ENCODE measurements around the gene LINGO1. TPM values are rescaled to one million over a fixed set of nuclear protein-coding genes. Genes with fewer than 3 reads are reported as not detected.

Gene LINGO1
- total RNA-seq, 1 donor from 2014 or later: 18.3 TPM

GRCh38 chr15:77580996-77581682 is 51.6 kb downstream of the LINGO1 start:
- Histone ChIP-seq H3K27me3 (no peaks in the 10 kb centered on the region), H3K36me3 (no peaks in the 10 kb centered on the region), H3K4me3 (no peak overlapping the region), H3K4me1 (no peaks in the 10 kb centered on the region), H3K9me3 (no peaks in the 10 kb centered on the region), H3K27ac (no peak overlapping the region)
- no peak for TF ChIP-seq CTCF (IDR thresholded peaks at IDR 0.05)
- no peak for DNase-seq (ENCODE audit: low spot score in 2 of 2)
- intact Hi-C loops (cut with DNase I): no loop called here

GRCh38 chr15:77579498-77580188 is 53.1 kb downstream of the LINGO1 start:
- no peak overlapping the region for H3K4me3 ChIP-seq
- no peaks in the 10 kb centered on the region for H3K4me1 ChIP-seq
- no peak overlapping the region for H3K27ac ChIP-seq
- no peak for TF ChIP-seq CTCF (IDR thresholded peaks at IDR 0.05)
- intact Hi-C loops (cut with DNase I): no loop called here
- H3K9me3 ChIP-seq: no peaks in the 10 kb centered on the region
- no peaks in the 10 kb centered on the region for H3K27me3 ChIP-seq
- H3K36me3 ChIP-seq: no peaks in the 10 kb centered on the region
- DNase-seq (ENCODE audit: low spot score in 2 of 2): no peak

- Histone ChIP-seq H3K27ac (no peak overlapping the region), H3K36me3 (no peaks in the 10 kb centered on the region)
- intact Hi-C loops (cut with DNase I): no loop called here
These were observed 53.9 kb downstream of the LINGO1 start for GRCh38 chr15:77578641-77579372.

GRCh38 chr15:77577366-77577950 is 55.3 kb downstream of the LINGO1 start:
- no peak for DNase-seq (ENCODE audit: low spot score in 2 of 2)
- H3K4me1 ChIP-seq: no peaks in the 10 kb centered on the region
- intact Hi-C loops (cut with DNase I): no loop called here
- no peaks in the 10 kb centered on the region for H3K27me3 ChIP-seq
- no peak overlapping the region for H3K4me3 ChIP-seq
- no peak overlapping the region for H3K27ac ChIP-seq
- H3K36me3 ChIP-seq: no peaks in the 10 kb centered on the region
- no peak for TF ChIP-seq CTCF (IDR thresholded peaks at IDR 0.05)
- no peaks in the 10 kb centered on the region for H3K9me3 ChIP-seq

More at GRCh38 chr15:77578641-77579372, 53.9 kb downstream of the LINGO1 start:
- Histone ChIP-seq H3K4me3 (no peak overlapping the region), H3K27me3 (no peaks in the 10 kb centered on the region), H3K9me3 (no peaks in the 10 kb centered on the region), H3K4me1 (no peaks in the 10 kb centered on the region)
- no peak for DNase-seq (ENCODE audit: low spot score in 2 of 2)
- no peak for TF ChIP-seq CTCF (IDR thresholded peaks at IDR 0.05)

- intact Hi-C loops (cut with DNase I): no loop called here
- H3K4me3 ChIP-seq: no peak overlapping the region
- H3K27me3 ChIP-seq: no peaks in the 10 kb centered on the region
- no peak for TF ChIP-seq CTCF (IDR thresholded peaks at IDR 0.05)
- no peaks in the 10 kb centered on the region for H3K4me1 ChIP-seq
- DNase-seq (ENCODE audit: low spot score in 2 of 2): no peak
- no peak overlapping the region for H3K27ac ChIP-seq
- H3K9me3 ChIP-seq: no peaks in the 10 kb centered on the region
- H3K36me3 ChIP-seq: no peaks in the 10 kb centered on the region
These were observed 56.2 kb downstream of the LINGO1 start for GRCh38 chr15:77576538-77576937.

All from ascending aorta (tissue), 2 donors.